Skeletal muscle cell (primary cell): ENCODE measurements around the gene AIG1.
"Not testable (repeated sequence)": the region's sequence is repeated elsewhere in the genome, so short reads cannot be mapped to it uniquely, and the experiment has no call there.

Experiments used
- DNase-seq: peaks from one replicate; pipeline ENCODE4 v3.0.0-alpha.2; 2010; ENCODE audit warnings: low read depth
- H3K4me3 ChIP-seq: 2 replicates; pipeline ENCODE4 v1.5.1; 2011; ENCODE audit warnings: low read depth, mild to moderate bottlenecking, control low read depth, low read length, moderate library complexity

AIG1 gene

GRCh38 chr6:143245656-143246055 is 185.0 kb downstream of the AIG1 start:
- no peak for DNase-seq
- no peak overlapping the region for H3K4me3 ChIP-seq

DNA sequence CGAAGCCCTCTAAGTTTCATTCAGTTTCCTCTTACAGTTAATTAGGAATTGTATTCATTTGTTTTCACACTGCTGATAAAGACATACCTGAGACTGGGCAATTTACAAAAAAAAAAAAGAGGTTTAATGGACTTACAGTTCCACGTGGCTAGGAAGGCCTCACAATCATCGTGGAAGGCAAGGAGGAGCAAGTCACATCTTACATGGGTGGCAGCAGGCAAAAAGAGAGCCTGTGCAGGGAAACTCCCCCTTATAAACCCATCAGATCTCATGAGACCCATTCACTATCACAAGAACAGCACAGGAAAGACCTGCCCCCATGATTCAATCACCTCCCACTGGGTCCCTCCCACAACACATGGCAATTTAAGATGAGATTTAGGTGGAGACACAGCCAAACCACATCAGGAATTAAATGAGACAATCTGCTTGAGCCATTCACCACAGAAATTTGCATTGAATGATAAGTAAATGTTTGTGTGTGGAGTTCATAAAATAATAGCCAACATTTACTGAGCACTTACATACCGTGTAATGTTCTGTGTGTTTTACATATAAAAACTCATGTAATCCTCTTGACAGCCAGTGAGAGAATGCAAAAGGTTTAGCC is 185.6 kb downstream of the AIG1 start:
- not testable (repeated sequence) for DNase-seq, H3K4me3 ChIP-seq

DNA sequence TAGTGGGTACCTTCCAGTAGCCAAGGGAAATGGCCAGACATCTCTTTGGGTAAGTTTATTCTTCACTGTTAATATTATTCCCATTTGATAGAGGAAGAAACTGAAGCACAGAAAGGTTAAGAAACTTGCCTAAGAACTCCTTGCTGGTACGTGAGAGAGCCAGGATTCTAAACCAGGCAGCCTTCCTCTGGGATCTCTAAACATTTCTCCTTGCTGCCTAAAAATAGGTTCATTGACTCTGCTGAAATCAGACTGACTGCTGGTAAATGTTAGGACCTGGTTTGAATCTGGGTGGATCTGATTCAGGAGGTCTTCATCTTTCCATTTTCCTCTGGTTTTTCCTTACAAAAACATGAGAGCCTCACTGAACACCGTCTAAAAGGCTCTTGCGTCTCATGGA is 186.9 kb downstream of the AIG1 start:
- no peak overlapping the region for H3K4me3 ChIP-seq
- DNase-seq, result no peak

DNA sequence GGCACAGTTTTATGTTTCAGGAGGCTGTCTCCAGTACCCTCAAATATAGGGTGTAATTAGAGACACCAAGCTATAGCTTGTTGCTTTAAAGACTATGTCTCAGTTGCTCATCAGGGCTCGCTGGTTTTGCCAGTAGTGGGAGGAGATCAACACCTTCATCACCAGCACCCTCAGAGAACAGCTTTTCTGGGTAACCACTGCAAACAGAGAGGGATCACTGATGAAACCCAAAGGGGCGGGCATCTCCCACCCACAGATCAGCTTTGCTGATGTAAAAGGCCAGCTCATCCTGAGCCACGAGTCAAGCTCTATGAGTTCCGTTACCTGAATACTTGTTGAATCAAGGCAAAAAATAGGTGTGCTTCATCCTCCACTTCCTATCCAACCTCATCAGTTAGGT is 187.7 kb downstream of the AIG1 start:
- no peak overlapping the region for H3K4me3 ChIP-seq
- no peak for DNase-seq

DNA sequence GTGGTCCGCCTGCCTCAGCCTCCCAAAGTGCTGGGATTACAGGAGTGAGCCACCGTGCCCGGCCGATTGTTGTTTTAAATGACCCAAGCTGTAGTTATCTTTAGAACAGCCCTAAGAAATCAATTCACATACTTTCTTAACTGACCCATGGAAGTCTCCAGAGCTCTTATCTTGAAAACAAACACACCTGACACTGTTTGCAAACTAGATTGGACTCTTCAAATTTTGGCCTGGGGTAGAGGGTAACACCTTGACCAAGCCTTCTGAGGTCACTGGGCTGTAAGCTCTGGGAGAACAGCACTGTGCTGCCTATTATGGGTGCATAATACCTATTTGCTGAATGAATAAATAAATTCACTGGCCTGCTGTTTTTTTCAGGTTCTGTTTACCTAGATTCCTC is 190.6 kb downstream of the AIG1 start:
- no peak for DNase-seq
- no peak overlapping the region for H3K4me3 ChIP-seq

- DNase-seq, result no peak
- H3K4me3 ChIP-seq, result no peak overlapping the region
These were observed 192.3 kb downstream of the AIG1 start for GRCh38 chr6:143252961-143253360.

GRCh38 chr6:143253586-143253985 is 192.9 kb downstream of the AIG1 start:
- no peak overlapping the region for H3K4me3 ChIP-seq
- no peak for DNase-seq

- no peak overlapping the region for H3K4me3 ChIP-seq
- no peak for DNase-seq
These were observed 198.3 kb downstream of the AIG1 start for GRCh38 chr6:143258945-143259344.

DNA sequence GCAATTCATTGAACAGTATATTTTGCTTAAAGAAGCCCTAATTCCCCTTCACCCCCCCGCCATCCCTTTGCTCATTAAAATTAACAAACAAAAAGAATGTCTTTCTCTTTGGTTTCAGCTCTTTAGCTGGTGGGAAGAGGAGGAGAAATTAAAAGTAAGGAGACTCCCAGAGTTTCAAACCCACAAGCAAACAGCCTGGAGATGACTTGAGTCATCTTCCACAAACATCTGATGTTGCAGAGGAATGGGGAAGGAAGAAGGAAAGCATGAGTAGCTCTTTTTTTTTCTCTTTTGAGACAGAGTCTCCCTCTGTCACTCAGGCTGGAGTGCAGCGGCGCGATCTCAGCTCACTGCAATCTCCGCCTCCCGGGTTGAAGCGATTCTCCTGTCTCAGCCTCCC is 200.2 kb downstream of the AIG1 start:
- H3K4me3 ChIP-seq, result no peak overlapping the region
- DNase-seq, result no peak

DNA sequence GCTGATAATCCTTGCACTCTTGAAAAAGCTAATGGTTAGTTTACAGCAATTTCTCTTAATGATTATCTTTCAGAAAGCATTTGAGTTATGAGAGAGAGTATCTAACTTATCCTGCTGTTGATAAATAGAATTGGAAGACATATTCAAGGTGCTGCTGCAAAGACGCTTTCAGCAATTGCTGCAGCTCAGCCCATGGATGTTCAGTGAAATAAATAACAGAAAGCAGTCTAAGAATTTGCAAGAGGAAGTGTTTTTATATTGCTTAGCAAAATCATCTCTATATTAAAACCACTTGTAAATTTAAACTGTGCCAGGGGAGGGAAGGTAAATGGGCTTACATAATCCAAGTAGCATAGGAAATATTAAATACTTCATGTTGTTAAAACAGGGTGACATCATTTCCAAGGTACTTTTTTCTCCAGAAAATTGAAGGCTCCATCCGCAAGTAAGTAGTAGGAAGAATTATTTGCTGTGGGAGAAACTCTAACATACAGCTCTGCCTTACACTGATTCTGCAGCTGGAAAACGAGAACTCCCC is 201.3 kb downstream of the AIG1 start:
- H3K4me3 ChIP-seq, result no peak overlapping the region
- no peak for DNase-seq

- no peak overlapping the region for H3K4me3 ChIP-seq
- no peak for DNase-seq
These were observed 202.2 kb downstream of the AIG1 start for GRCh38 chr6:143262859-143263258.

DNA sequence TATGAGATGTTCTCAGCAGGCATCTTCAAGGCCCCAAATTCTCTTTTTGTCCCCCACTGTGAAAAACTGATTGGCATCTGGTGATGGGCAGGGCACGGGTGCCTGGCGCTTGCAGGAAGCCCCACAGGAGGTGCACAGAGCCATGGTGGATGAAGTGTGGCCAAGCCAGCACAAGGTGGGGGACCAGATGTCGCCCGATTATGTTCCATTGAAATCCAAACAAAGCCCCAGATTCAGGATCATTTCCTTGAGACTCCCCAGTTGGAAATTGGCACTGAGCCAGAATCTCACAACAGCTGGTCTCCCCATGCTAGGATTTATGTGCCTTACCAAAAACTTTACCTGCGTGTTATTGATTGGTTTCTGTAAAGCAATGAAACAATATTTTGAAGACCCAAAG is 203.7 kb downstream of the AIG1 start:
- DNase-seq, result no peak
- no peak overlapping the region for H3K4me3 ChIP-seq

DNA sequence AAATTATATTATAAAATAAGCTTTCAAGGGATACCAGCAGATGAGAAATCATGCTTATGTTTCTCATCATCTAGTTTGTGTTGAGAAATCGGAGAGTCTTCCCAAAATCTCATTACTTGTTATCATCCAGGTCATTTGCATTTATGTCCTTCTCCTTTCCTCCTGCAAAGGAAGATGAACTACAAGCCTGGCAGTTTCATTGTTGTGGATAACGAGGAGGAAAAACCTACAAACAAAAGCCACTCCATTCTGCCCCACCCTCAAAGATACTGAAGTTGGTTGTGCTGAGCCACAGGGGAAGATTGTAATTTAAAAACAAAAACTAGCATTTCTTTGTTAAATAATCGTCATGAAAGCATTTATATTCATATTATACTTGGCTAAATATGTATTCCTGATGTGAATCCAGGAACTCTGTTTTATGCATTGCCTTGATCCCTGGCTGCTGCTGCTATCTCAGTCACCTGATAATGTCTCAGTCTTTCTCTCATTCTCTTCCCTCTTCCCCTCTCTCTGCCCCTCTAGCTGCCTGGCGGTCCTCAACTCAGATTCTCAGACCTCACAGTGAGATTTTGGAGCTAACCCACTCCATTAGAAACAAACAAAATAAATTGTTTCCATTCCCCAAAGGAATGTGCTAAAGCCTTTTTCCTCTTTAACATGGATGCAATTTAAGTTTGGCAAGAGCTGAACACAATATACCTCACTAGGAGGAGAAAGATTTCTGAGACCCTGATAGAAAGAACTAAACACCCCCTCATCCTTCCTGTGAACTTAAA is 204.5 kb downstream of the AIG1 start:
- H3K4me3 ChIP-seq, result no peak overlapping the region
- DNase-seq, result no peak

DNA sequence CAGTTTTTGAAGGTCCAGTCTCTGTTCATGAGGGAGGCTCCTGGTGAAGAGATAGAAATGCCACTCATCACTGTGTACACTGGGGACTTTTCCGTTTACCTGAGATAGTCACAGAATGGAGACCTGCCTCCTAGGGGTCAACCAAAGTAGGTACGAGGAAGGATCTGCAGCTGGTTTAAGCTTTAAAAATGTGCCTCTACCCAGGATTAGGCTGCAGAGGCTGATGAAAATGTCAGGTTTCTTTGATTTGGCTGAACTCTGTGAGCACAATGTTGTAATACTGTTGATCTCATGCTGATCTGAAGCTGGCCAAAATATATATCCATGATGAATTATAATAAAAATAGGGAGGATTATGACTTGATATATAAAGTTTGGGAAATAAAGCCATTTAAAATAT is 207.1 kb downstream of the AIG1 start:
- H3K4me3 ChIP-seq, result no peak overlapping the region
- no peak for DNase-seq

- H3K4me3 ChIP-seq, result no peak overlapping the region
- DNase-seq, result no peak
These were observed 207.8 kb downstream of the AIG1 start for GRCh38 chr6:143268439-143268838.

DNA sequence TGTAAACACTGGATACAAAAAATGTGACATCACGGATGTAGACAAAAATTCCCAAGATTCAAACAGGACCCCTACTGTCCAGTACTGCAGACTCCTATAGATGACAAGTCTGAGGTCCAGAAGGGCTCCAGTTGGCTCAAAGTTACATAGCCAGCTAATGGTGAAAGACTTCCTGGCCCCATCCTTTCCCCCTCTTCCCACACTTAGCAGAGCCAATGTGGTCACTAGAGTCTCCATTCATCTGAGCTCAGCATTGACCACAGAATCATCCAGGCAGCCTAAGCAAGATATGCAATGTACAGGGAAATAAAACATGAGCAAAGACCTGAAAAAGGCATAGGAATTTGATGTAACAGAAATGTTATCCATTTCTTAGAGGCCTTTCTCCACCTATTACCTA is 209.3 kb downstream of the AIG1 start:
- DNase-seq, result peak; percentile 58
- H3K4me3 ChIP-seq, result no peak overlapping the region

- DNase-seq, result peak; percentile 83
These were observed 210.3 kb downstream of the AIG1 start for GRCh38 chr6:143271024-143271423.

DNA sequence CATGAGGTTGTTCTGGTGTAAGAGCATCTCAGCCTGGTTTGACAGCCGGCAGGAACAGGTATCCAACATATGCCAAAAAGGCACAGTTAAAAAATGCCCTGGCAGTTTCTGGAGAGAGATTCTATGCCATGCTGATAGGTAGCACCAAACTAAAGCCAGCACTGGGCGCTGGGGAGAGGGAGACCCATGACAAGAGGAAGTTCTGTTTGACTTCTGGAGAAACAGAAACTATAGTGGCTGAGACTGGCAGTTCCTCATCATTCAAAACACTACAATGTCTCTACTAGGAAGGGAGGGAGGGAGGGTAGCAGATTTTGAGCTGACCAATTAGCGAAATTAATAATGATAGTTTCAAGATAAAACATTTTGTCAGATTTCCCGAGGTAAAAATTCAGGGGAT is 215.7 kb downstream of the AIG1 start:
- no peak overlapping the region for H3K4me3 ChIP-seq
- DNase-seq, result no peak

More at GRCh38 chr6:143271024-143271423, 210.3 kb downstream of the AIG1 start:
- H3K4me3 ChIP-seq, result no peak overlapping the region

DNA sequence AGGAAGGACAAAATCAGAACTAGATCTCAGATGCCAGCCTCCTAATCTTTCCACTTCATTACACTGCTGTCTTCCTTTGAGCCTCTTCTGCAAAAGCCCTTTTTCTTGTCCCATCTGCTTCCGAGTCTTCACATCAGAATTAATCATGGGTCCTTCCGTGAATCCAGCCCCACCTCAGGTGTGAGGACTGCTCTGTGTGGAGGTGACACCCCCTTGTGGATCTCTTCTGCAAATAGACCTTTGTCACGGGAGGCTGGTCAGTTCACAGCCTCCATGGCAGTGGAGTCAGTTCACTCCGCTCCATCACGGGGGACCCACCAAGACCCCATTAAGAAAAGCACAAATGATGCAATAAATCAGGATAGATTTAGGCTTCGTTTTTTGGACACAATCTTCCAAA is 218.7 kb downstream of the AIG1 start:
- H3K4me3 ChIP-seq, result no peak overlapping the region
- no peak for DNase-seq

- H3K4me3 ChIP-seq, result no peak overlapping the region
- peak; percentile 39 for DNase-seq
These were observed 223.4 kb downstream of the AIG1 start for GRCh38 chr6:143283887-143284645.
